Measurements from ENCODE around the gene OR4D1. TPM values are rescaled to one million over a fixed set of nuclear protein-coding genes. Genes with fewer than 3 reads are reported as not detected.

The OR4D1 gene
- total and polyA plus RNA-seq, 2 of the 4 experiments (the other 2 are of a cell fraction) = not detected

GRCh38 chr17:58100506-58100905, 47.7 kb upstream of the OR4D1 start:
- CTCF ChIA-PET = interaction anchor here (1.4 kb wide), 1 partner anchor 268 kb away, joined by 4 read pairs; no protein-coding TSS in a partner anchor

More at GRCh38 chr17:58100506-58100905, 47.7 kb upstream of the OR4D1 start:
- Histone ChIP-seq H3K18ac (ENCODE audit: low read depth, low read length) (no peak overlapping the region), H2BK120ac (ENCODE audit: low read depth, low read length) (no peak overlapping the region), H4K20me1 (ENCODE audit: insufficient read depth, low read length) (no peaks in the 10 kb centered on the region), H2BK15ac (ENCODE audit: low read depth, low read length) (no peak overlapping the region), H3K4me2 (ENCODE audit: low read depth, low read length) (no peak overlapping the region), H4K5ac (ENCODE audit: low read depth, low read length) (no peak overlapping the region), H3K23ac (ENCODE audit: low read depth, low read length) (no peak overlapping the region), H4K8ac (ENCODE audit: low read depth in 2 of 2, low read length in 2 of 2) (no peak overlapping the region), H3K27me3 (ENCODE audit: control insufficient read depth, insufficient read depth, low read length) (no peaks in the 10 kb centered on the region), H3K9me3 (ENCODE audit: control insufficient read depth, insufficient read depth, low read length) (no peaks in the 10 kb centered on the region), H2BK5ac (ENCODE audit: low read depth, low read length, poor library complexity, severe bottlenecking) (no peak overlapping the region), H3K4me3 (ENCODE audit: insufficient read depth, low read depth, low read length) (no peak overlapping the region), H3K79me1 (ENCODE audit: low read depth in 1 of 2, low read length in 2 of 2) (peaks cover 0 to 6% of the 10 kb centered on the region in 2 experiments; a peak in 1 of 4 replicates), H2BK20ac (ENCODE audit: low read depth, low read length) (no peak overlapping the region), H4K91ac (ENCODE audit: insufficient read depth, low read depth, low read length) (no peak overlapping the region), H3K9me1 (ENCODE audit: insufficient read depth, low read length) (peaks cover 3% of the 10 kb centered on the region; the same call in 1 of the 2 replicates), H3K4ac (ENCODE audit: low read depth, low read length) (no peak overlapping the region), H3K36me3 (ENCODE audit: control insufficient read depth, insufficient read depth, low read length) (no peaks in the 10 kb centered on the region), H3K27ac (ENCODE audit: insufficient read depth, low read length) (no peak overlapping the region), H3K9ac (ENCODE audit: low read depth, low read length) (no peak overlapping the region), H3K14ac (replicated peaks; ENCODE audit: low read depth, low read length) (no peak overlapping the region), H3K4me1 (ENCODE audit: control insufficient read depth, insufficient read depth, low read length) (no peaks in the 10 kb centered on the region), H2AK9ac (replicated peaks; ENCODE audit: low read depth, low read length, poor library complexity) (no peak overlapping the region), H2AK5ac (ENCODE audit: low read depth, low read length) (no peak overlapping the region), H2AFZ (replicated peaks; ENCODE audit: low read length, poor library complexity) (no peak overlapping the region), H3K56ac (ENCODE audit: extremely low read depth, insufficient read depth, low read length) (no peak overlapping the region)
- DNase-seq (no peak), ATAC-seq (ENCODE audit: low read depth) (no peak)
- no TSS peak for BruUV-seq (replicated peaks)
- intact Hi-C loops (cut with micrococcal nuclease) (no loop called here), in situ Hi-C loops (cut with MboI; ENCODE audit: low sequenced_read_pairs) (loop anchor here (25.0 kb wide), 2 partner anchors 863 to 988 kb away; no protein-coding TSS in a partner anchor), dilution Hi-C loops (cut with HindIII; ENCODE audit: low sequenced_read_pairs, unreplicated experiment) (no loop called here)
- no peak for TF ChIP-seq MAZ (IDR thresholded peaks at IDR 0.05; ENCODE audit: borderline replicate concordance, low read depth, low read length)
- no peak for TF ChIP-seq USF2 (IDR thresholded peaks at IDR 0.05; ENCODE audit: low read depth, low read length)
- no peak for TF ChIP-seq ELK1 (IDR thresholded peaks at IDR 0.05; ENCODE audit: borderline replicate concordance, low read depth, low read length)
- no peak for TF ChIP-seq CHD1 (IDR thresholded peaks at IDR 0.05; ENCODE audit: low read depth, low read length)
- TF ChIP-seq NFE2L2 (IDR thresholded peaks at IDR 0.05; ENCODE audit: low read depth, low read length) = no peak
- TF ChIP-seq MXI1 (IDR thresholded peaks at IDR 0.05; ENCODE audit: borderline replicate concordance, low read depth, low read length) = no peak
- no peak for TF ChIP-seq RFX5 (IDR thresholded peaks at IDR 0.05; ENCODE audit: low read depth, low read length)
- no peak for TF ChIP-seq BHLHE40 (IDR thresholded peaks at IDR 0.05; ENCODE audit: low read depth, low read length)
- TF ChIP-seq RAD21 (IDR thresholded peaks at IDR 0.05; ENCODE audit: low read length) = no peak
- TF ChIP-seq MAFK (IDR thresholded peaks at IDR 0.05; ENCODE audit: low read depth, low read length) = no peak
- TF ChIP-seq CEBPB (IDR thresholded peaks at IDR 0.05; ENCODE audit: low read depth, low read length) = no peak
- no peak for TF ChIP-seq FOS (IDR thresholded peaks at IDR 0.05; ENCODE audit: low read depth, low read length)
- no peak for TF ChIP-seq POLR2A (IDR thresholded peaks at IDR 0.05; ENCODE audit: low read depth, low read length)
- TF ChIP-seq SMC3 (IDR thresholded peaks at IDR 0.05; ENCODE audit: low read depth, low read length) = no peak
- TF ChIP-seq RCOR1 (IDR thresholded peaks at IDR 0.05; ENCODE audit: insufficient replicate concordance, low read length) = no peak
- no peak for TF ChIP-seq CTCF (conservative IDR thresholded peaks at IDR 0.05; ENCODE audit: low read depth, low read length)
- POLR2A ChIA-PET (ENCODE audit: unreplicated experiment) = no interaction called here

Data from IMR-90 (cell line).